Neuron (in vitro differentiated cells): ENCODE measurements around the gene SRD5A3.
"Not testable (repeated sequence)": the region's sequence is repeated elsewhere in the genome, so short reads cannot be mapped to it uniquely, and the experiment has no call there.

ENCODE experiments used
- H2AFZ ChIP-seq: one replicate; pipeline ENCODE4 v1.6.1; 2013; ENCODE audit warnings: low read depth, mild to moderate bottlenecking, inconsistent platforms, low read length, moderate library complexity
- H3K27me3 ChIP-seq: one replicate; pipeline ENCODE4 v1.6.1; 2013; ENCODE audit warnings: low read length; ENCODE audit not compliant: insufficient read depth
- H3K36me3 ChIP-seq: one replicate; pipeline ENCODE4 v1.6.1; 2013; ENCODE audit warnings: low read length; ENCODE audit not compliant: insufficient read depth
- H3K4me1 ChIP-seq: one replicate; pipeline ENCODE4 v1.6.1; 2013; ENCODE audit warnings: low read length; ENCODE audit not compliant: insufficient read depth
- H3K4me3 ChIP-seq: 2 replicates; pipeline ENCODE4 v1.5.1; 2013; ENCODE audit warnings: mild to moderate bottlenecking, low read length, moderate library complexity
- H3K9me3 ChIP-seq: one replicate; pipeline ENCODE4 v1.6.1; 2013; ENCODE audit warnings: low read length

The SRD5A3 gene

DNA sequence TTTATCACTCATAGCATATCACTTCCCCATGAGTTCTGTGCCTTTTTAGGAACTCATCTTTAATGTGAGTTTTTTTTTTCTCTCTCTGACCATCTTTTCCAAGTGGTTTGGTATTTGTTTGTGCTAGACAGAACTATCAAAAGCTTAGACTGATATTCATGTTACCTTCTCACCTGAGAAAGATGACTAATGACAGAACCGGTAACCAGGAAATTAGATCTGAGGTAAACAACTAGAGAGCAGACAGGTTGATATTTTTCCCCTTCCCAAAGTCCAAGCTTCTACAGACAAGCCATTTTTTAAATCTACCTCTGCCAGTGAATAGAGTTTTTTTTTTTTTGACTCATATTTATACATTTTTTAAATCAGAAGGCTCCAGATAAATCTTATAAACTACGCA, 17.0 kb upstream of the SRD5A3 start:
- H3K36me3 ChIP-seq: no peaks in the 10 kb centered on the region
- H2AFZ ChIP-seq: no peak overlapping the region
- no peaks in the 10 kb centered on the region for H3K27me3 ChIP-seq
- H3K4me3 ChIP-seq: no peak overlapping the region
- H3K4me1 ChIP-seq: no peaks in the 10 kb centered on the region
- H3K9me3 ChIP-seq: no peaks in the 10 kb centered on the region

DNA sequence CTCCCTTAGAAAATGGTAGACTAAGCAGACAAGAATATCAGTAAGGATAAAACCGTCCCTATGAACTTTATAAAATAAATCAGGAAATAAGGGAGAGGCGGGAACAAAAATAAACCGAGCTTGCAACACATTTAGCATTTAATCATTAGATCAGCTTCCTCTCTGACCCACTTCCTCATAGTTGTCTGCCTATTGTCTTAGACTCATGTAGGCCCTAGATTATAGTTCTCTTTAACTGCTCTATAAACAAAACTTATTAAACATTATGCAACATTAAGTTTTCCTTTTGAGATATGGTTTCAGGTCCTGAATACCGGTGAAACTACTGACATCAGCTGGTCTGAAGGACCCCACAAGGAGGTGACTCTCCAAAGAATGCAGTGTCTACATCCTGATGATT, 15.8 kb upstream of the SRD5A3 start:
- H2AFZ ChIP-seq: no peak overlapping the region
- H3K36me3 ChIP-seq: no peaks in the 10 kb centered on the region
- H3K4me3 ChIP-seq: no peak overlapping the region
- no peaks in the 10 kb centered on the region for H3K27me3 ChIP-seq
- no peaks in the 10 kb centered on the region for H3K4me1 ChIP-seq
- H3K9me3 ChIP-seq: no peaks in the 10 kb centered on the region

DNA sequence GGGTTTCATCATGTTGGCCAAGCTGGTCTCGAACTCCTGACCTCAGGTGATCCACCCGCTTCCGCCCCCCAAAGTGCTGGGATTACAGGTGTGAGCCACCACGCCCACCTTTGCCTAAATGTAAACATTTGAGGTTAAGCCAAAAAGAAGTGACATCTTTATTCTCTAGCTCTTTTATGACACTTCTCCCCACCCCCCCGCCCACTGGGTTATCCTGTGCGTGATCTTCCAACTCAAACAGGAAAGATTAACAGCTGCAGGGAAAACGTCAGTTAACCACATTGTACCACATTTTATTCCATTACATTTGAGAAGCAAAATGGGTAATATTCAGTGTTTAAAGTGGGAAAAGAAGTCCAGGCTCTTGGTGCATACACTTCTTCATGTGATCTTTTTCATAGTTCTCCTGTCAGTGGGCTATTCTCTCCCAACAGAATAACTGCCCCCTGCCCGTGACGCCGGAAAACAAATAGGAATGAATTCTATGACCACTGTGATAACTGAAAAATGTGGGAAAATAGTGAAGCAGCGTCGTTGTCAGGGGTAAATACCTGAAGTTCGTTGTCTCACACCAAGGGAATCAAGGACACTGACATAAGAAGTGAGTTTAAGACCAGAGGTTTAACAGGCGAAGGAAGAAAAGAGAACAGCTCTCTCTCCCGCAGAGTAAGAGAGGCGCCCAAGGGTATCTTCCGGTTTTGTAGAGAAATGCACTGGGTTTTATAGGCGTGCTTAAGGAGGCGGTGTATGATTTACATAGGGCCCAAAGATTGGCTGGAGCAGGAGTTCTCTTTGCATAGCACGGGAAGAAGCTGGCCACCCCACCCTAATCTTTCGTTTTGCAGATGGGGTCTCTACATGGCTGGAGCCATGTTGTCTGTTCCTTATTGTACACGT, 9.7 kb upstream of the SRD5A3 start:
- Histone ChIP-seq H3K36me3 (no peaks in the 10 kb centered on the region), H3K4me1 (no peaks in the 10 kb centered on the region), H2AFZ (no peak overlapping the region), H3K27me3 (no peaks in the 10 kb centered on the region), H3K4me3 (no peak overlapping the region), H3K9me3 (no peaks in the 10 kb centered on the region)

DNA sequence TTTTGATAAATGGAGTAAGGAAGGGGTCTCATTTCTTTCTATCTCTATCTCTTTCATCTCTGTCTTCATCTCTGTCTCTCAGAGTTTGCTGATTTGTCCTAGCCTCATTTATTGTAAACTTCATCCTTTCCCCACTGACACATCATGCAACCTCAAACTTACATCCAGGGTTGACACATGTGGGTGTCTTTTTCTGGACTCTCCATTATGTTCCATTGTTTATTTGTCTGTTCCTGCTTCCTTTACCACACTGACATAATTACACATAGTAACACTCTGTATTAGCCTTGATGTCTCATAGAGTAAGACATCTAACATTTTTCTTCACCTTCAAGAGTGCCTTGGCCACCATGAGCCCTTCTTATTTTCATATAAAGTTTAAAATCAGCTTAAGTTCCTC, 8.1 kb upstream of the SRD5A3 start:
- Histone ChIP-seq H3K36me3 (no peaks in the 10 kb centered on the region), H3K4me1 (no peaks in the 10 kb centered on the region), H3K27me3 (no peaks in the 10 kb centered on the region), H3K9me3 (peaks cover 2% of the 10 kb centered on the region), H3K4me3 (no peak overlapping the region), H2AFZ (no peak overlapping the region)

DNA sequence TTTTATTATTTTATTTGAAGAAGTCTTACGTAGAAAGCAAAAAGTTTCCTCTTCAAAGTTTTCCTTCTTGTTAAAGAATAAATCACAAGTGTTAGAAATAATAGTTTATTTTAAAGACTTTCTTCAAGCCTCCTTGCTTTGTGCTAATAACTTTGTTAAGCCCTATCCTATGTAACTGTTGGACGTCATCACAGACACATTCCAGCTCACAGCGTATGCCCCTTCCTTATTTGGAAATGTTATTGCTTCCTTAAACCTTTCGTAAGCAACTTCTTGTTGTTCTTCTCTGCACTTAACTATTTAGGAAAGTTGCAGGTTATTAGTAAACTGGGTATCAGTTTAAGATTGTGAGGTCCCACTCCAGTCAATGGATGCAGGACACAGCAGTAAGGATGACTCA, 7.6 kb upstream of the SRD5A3 start:
- H3K9me3 ChIP-seq: peaks cover 2% of the 10 kb centered on the region
- no peaks in the 10 kb centered on the region for H3K36me3 ChIP-seq
- H3K27me3 ChIP-seq: no peaks in the 10 kb centered on the region
- H3K4me3 ChIP-seq: no peak overlapping the region
- no peaks in the 10 kb centered on the region for H3K4me1 ChIP-seq
- H2AFZ ChIP-seq: no peak overlapping the region

DNA sequence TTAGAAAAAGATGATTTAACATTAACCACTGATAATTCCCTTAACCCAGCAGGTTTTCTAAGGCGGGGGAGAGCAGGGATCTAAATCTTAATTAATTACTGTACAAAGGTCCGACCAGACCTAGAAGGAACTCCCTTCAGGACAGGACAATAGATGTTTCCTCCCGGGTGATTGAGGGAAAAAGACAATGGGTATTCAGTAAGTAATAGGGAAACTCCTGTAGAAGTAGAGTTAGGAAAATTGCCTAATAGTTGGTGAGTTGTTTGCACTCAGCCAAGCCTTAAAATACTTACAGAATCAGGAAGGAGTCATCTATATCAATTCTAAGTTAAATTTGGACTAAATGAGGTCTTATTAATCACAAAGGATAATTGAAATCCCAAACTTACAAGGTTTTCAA, 5.8 kb upstream of the SRD5A3 start:
- H2AFZ ChIP-seq: no peak overlapping the region
- H3K4me1 ChIP-seq: no peaks in the 10 kb centered on the region
- no peak overlapping the region for H3K4me3 ChIP-seq
- H3K27me3 ChIP-seq: no peaks in the 10 kb centered on the region
- no peaks in the 10 kb centered on the region for H3K36me3 ChIP-seq
- H3K9me3 ChIP-seq: peaks cover 2% of the 10 kb centered on the region

DNA sequence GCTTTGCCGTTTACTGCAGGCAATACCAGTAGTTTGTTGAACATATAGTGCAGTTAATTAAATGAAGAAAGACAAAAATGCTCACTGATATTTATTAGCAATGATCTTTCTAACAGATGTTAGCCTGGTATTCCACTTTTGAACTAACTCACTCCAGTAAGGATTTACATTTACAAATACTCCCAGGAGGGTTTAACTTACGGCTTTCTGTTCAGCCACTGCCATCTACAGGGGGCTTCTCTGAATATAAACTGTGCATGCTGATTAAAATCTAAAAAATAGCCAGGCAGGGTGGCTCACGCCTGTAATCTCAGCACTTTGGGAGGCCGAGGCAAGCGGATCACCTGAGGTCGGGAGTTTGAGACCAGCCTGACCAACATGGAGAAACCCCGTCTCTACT, 2.2 kb upstream of the SRD5A3 start:
- Histone ChIP-seq H3K36me3 (no peaks in the 10 kb centered on the region), H2AFZ (no peak overlapping the region), H3K27me3 (no peaks in the 10 kb centered on the region), H3K4me3 (no peak overlapping the region), H3K4me1 (peaks cover 7% of the 10 kb centered on the region), H3K9me3 (peaks cover 2% of the 10 kb centered on the region)

DNA sequence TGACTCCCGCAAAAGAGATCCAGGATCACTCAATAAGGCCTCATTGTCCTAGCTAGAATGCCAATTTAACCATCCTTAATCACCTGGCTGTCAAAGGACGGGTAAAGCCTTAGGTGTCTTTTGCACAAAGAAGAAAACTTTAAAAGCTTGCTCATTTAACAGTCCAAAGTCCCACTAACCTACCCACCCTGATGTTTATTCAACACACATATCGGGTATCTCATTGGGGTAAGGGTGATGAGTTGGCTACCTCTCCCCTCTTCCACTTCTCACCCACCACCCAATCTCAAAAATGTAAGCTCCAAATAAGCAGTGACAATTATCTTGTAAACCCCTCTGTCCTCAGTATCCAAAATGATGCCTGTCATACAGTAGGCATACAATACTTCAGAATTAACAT, 988 bp upstream of the SRD5A3 start:
- no peak overlapping the region for H3K4me3 ChIP-seq
- no peaks in the 10 kb centered on the region for H3K27me3 ChIP-seq
- H3K36me3 ChIP-seq: no peaks in the 10 kb centered on the region
- H3K4me1 ChIP-seq: peaks cover 7% of the 10 kb centered on the region
- H2AFZ ChIP-seq: no peak overlapping the region
- peaks cover 2% of the 10 kb centered on the region for H3K9me3 ChIP-seq

DNA sequence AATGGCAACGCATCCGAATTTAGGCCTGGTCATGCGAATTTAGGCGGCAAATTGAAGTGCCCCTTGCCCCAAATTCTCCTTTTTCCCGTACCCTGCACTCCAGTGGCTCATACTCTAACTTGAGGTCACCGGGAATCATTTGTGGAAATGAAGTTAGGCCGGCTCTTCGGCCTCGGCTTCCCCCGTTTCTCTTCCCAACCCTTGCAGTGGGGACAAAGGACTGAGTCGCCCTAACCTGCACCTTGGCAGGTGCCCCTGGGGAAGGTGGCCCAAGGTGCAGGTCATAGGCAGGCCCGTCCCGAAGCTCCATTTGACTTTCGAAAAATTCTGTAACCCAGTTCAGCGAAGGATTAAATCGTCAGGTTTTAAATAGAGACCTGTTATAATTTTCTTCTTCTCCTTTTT, 811 bp downstream of the SRD5A3 start:
- Histone ChIP-seq H2AFZ (peak overlapping the region; percentile 81), H3K4me1 (peaks cover 7% of the 10 kb centered on the region), H3K36me3 (peaks cover 2% of the 10 kb centered on the region)

DNA sequence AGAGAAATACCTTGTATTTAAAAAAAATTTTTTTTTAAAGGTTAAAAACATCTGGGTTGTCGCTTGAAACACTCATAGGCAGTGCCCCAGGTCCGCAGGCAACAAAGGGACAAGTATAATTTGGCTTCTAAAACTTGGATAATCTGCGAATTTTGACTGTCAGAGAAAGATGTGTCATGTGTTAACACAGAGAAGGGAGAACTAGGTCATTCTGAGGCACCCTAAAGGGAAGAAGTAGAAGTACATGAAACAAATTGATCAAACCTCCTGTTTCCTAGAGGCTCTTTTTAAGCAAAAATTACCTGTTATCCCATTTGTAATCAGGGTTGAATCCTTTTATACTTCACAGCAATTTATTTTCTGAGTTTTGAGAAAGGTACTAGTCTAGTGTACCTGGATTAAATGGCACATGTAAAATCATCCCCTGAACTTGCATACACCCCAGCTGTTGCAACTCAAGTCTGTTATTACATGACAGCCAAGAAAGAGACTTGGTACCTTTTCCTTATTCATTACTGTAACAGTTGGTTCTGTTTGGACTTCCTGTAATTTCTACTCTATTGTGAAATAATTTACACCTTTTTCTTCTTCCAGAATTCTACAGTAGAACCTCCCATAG, 1.7 kb downstream of the SRD5A3 start:
- Histone ChIP-seq H3K4me1 (peaks cover 7% of the 10 kb centered on the region), H3K4me3 (no peak overlapping the region), H3K27me3 (no peaks in the 10 kb centered on the region), H3K9me3 (peaks cover 2% of the 10 kb centered on the region), H3K36me3 (peaks cover 2% of the 10 kb centered on the region), H2AFZ (peak overlapping the region; percentile 81)

More for the DNA sequence above, 811 bp downstream of the SRD5A3 start:
- H3K9me3 ChIP-seq: peaks cover 2% of the 10 kb centered on the region
- H3K27me3 ChIP-seq: no peaks in the 10 kb centered on the region
- peak overlapping the region; percentile 68 for H3K4me3 ChIP-seq

DNA sequence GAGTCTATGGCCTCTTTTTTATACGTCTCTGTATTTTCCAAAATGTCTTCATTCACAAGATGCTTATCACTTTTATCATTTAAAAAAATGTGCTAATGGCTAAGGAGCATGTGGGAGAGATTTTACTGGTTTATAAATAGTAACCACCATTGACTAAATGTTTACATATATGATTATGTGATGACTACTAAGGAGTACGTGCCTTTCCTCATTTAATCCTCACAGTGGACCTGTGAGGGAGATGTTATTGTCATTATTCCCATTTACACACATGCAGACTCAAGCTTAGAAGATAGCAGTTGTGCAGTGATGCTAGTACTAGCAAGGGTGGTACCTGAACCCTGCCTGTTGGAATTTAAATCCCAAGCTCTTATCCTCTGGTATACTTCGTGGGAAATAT, 2.4 kb downstream of the SRD5A3 start:
- H3K9me3 ChIP-seq: peaks cover 2% of the 10 kb centered on the region
- H3K4me1 ChIP-seq: peaks cover 7% of the 10 kb centered on the region
- no peaks in the 10 kb centered on the region for H3K27me3 ChIP-seq
- H3K4me3 ChIP-seq: no peak overlapping the region
- peaks cover 2% of the 10 kb centered on the region for H3K36me3 ChIP-seq
- H2AFZ ChIP-seq: no peak overlapping the region

DNA sequence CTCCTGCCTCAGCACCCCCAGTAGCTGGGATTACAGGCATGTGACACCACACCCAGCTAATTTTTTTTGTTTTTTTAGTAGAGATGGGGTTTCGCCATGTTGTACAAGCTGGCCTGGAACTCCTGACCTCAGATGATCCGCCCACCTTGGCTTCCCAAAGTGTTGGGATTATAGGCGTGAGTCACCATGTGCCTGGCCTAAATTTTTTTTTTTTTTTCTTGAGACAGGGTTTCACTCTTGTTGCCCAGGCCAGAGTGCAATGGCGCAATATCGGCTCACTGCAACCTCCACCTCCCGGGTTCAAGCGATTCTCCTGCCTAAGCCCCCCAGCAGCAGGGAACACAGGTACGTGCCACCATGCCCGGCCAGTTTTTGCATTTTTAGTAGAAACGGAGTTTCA, 4.8 kb downstream of the SRD5A3 start:
- not testable (repeated sequence) for H3K27me3 ChIP-seq, H3K36me3 ChIP-seq, H3K4me3 ChIP-seq, H3K4me1 ChIP-seq, H2AFZ ChIP-seq, H3K9me3 ChIP-seq

DNA sequence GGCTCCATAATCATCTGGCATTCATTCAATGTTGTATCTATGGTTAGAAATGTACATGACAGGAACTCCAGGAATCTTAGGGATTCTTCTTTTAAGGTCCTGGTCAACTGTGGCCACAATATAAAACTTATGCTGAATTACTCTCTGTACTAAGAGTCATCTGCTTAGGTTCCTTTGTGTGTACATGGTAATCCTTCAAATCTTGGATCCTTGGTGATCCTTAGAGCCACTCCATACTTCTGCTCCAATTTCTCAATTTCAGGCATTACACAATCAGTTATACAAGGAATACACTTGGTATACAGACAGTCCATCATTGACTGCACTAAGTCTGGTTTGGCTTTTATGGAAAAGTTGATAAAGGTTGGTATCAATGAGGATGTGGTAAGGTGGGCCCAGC, 5.8 kb downstream of the SRD5A3 start:
- H3K27me3 ChIP-seq: no peaks in the 10 kb centered on the region
- peaks cover 2% of the 10 kb centered on the region for H3K9me3 ChIP-seq
- peaks cover 6% of the 10 kb centered on the region for H3K36me3 ChIP-seq
- H3K4me1 ChIP-seq: peaks cover 1% of the 10 kb centered on the region
- no peak overlapping the region for H3K4me3 ChIP-seq
- no peak overlapping the region for H2AFZ ChIP-seq
